Ramos (cell line): ENCODE data around the gene NHERF2.

Experiments
- in situ Hi-C: fragments of 300-500 bp; cut with MboI; formaldehyde crosslinking; loops from one replicate; pipeline ENCODE4 v1.14.3; 2022; ENCODE audit warnings: low sequenced_read_pairs; ENCODE audit not compliant: unreplicated experiment

NHERF2 gene

DNA sequence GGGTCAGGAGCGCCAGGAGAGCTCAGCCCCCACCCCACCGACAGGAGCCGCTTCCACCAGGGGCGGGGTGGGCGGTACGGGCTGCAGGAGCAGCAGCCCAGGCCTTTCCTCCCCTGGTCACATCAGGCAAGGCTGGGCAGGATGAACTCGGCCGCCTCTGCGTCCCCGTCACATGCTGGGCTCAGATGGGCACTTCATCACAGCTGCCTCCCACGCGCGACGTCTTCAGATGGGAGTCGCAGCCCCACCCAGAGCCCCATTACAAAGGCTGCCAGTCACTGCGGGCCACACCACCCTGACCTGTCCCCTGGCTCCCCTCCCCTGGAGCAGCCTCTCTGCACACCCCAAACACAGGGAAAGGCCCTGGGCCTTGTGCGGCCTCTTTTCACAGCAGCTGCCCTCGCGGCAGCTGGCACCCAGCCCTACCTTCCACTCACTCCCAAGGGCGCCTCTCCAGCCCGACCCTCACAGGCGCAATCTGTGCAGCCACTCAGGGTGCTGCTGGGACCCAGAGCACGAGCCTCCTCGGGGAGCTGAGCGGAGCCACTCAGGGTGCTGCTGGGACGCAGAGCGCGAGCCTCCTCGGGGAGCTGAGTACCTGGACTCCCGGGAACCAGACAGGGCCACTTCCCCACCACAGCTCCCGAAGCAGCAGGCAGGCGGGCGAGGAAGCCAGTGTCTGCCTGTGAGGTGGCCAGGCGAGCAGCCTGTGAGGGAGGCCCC lies 21.7 kb upstream of the NHERF2 start:
- in situ Hi-C loops: loop anchor here (25.0 kb wide), 1 partner anchor 507 kb away; the partner anchor contains the start of genes AMDHD2 and ATP6V0C

DNA sequence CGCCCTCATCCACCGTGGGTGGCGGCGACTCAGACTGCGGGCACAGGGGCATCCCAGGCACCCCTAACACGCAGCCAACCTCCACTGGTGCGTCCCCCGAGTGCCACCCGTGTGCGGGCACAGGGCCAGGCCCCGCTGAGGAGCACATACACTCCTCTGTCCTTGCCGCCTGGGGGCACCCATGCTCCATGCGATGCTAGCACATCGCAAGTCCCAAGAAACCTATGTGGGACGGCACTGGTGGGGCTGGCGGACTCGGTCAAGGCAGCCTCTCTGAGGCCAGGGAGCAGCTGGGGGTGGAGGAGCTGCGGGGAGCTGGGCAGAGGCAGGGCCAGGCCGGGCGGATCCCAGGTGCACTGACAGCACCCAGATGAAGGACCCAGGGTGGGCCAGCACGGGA lies 21.1 kb upstream of the NHERF2 start:
- in situ Hi-C loops: loop anchor here (25.0 kb wide), 1 partner anchor 507 kb away; the partner anchor contains the start of genes AMDHD2 and ATP6V0C

DNA sequence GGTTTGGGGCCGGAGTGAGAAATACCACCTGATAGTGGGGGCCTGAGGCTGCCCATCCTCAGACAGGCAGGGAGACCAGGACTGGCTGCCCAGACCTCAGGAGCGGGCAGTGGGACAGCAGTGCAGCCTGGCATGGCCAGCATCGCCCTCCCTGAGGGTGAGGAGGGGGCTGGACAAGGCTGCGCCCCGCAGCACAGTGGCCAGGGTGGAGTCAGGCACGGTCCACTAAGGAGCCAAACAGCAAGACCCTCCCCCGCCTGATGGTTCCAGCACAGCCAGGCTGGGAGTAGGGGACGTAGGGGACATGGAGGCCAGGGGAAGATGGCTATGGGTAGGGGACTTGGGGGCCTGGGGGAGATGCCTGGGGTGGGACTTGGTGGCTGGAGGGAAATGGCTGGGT lies 20.4 kb upstream of the NHERF2 start:
- in situ Hi-C loops: loop anchor here (25.0 kb wide), 1 partner anchor 506 kb away; the partner anchor contains the start of genes AMDHD2 and ATP6V0C

DNA sequence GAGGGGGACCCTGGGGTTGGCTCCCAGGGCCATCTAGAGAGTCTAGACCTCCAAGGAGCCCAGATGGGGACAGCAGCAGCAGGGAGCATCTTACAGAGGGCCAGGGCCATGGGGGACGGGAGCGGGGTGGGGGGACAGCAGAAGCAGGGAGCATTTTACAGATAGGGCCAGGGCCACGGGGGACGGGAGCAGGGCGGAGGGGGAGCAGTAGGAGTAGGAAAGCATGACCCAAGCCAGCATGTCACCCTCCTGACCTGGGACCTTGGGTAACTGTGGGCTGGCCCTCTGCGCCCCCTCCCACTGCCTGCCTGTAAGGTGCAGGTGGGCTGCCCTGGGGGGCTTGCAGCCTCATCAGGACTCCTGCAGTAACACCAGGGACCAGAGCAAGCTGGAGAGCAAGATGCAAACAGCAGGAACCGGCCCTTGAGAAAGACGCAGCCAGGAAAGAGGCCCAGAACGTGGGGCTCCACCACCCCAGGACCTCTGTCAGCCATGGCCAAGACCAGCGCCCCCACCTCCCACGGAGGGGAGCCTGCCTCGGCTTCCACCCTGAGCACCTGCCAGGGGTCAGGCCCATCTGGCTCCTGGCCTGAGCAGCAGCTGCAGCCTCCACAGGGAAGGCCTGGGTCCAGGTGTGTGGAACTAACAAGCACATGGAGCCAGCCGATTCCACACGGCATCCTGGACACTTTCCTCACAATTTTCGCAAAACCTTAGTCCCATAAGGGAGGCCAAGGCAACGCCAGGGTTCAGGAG lies 19.4 kb upstream of the NHERF2 start:
- in situ Hi-C loops: loop anchor here (25.0 kb wide), 1 partner anchor 505 kb away; the partner anchor contains the start of genes AMDHD2 and ATP6V0C

DNA sequence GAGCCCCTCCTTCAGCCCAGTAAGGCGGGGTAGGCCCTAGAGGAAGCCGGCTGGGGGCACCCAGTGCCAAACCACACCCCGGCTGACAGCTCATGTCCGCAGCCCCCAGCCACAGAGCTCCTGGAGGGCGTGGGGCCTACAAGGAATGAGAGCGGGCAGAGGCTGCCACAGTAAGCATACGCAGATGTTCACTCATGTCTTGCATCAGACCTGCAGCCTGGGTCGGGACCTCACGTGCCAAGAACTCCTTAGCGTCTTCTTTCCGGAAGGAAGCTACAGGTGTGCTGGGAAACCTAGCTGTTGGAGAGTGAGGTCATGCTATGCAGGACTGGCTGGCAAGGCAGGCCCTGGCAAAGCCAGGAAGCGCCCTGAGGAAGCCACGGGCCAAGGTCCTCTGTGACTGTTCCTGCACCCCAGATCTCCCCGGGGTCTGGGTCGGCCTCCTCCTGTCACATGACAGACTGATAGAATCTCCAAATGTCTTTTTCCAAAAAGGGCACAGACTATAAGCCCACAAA lies 18.6 kb upstream of the NHERF2 start:
- in situ Hi-C loops: loop anchor here (25.0 kb wide), 1 partner anchor 504 kb away; the partner anchor contains the start of genes AMDHD2 and ATP6V0C

DNA sequence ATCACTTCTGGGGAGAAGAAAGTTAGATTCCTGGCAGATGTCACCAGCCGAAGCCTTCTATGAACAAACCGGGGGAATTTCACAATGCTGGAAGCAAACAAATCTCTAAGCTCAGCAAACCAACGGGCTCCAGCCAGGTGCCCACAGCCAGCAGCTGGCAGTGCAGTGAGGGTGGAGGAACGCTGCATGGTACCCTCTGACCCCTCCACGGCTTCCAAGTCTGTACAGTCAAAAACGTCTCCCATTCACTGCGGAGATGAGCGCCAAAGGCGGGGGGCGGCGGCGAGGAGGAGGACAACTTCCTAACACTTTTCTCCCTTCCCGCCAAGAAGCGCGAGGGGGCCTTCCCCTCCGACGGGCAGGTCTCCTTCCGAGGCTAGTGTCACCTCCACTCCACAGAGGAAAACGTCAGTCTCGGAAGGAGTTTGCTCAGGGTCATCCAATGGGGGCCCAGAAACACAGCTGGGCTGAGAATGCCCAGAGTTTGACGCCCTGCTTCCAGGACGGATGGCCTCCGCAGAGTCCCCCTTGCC lies 18.0 kb upstream of the NHERF2 start:
- in situ Hi-C loops: loop anchor here (25.0 kb wide), 1 partner anchor 504 kb away; the partner anchor contains the start of genes AMDHD2 and ATP6V0C

DNA sequence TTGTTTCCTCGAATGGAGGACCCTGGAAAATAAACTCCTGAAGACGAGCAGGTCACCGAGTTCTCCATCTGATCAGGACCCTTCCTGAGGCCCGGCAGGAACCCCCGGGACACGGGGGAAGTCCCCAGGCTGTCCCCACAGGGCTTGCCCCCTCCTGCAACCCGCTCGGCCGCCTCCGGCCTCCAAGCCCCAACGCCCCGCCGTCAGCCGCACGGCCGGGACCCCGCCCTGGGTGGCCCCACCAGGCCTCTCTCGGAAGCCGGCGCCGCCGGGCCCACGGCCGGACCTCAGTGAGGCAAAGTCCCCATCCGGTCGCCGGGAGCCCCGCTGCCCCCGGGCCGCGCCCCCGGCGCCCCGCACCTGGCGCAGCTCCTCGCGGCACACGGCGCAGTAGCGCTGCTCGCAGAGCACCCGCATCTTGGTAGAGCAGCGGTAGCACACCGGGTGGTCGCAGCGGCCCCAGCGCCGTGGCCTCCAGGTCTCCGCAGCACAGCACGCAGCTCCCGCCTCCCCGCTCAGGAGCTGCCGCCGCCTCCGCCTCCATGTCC lies 17.5 kb upstream of the NHERF2 start:
- in situ Hi-C loops: loop anchor here (25.0 kb wide), 1 partner anchor 503 kb away; the partner anchor contains the start of genes AMDHD2 and ATP6V0C

DNA sequence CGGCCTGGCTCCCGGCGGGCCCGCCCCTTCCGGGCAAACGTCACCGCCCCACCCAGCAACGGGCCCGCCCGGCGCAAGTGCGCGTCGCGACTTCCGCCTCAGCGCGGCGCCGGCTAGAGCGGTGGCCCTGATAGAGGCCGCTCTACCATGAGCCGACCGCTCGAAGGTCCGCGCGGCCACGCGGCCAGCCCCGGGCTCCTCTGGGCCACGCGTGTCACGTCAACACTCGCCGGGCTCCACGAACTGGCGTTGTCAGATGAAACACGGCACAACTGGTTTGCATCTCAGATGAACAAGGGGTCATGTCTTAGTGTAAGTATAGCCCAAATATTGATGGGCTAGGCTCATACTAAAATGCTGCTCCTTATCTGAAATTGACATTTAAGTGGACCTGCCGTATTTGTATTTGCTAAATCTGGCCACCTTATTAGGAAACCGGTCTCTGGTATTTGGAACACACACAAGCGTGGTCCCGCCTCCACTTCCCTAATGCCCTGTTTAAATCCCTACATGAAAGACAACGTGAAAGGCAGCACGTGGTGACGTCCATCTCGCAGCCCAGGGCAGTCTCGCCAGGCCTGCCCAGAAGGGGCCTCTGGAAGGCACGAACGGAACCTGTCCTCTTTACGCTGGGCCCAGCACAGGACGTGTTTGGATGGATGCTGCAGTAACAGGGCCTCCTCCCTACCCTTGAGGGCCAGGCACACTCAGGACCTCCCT lies 16.8 kb upstream of the NHERF2 start, which contains the start of gene ZNF598:
TSS of gene ZNF598 (minus strand) at position 31 of the 720 bp plus-strand sequence.
- in situ Hi-C loops: loop anchor here (25.0 kb wide), 1 partner anchor 502 kb away; the partner anchor contains the start of genes AMDHD2 and ATP6V0C

DNA sequence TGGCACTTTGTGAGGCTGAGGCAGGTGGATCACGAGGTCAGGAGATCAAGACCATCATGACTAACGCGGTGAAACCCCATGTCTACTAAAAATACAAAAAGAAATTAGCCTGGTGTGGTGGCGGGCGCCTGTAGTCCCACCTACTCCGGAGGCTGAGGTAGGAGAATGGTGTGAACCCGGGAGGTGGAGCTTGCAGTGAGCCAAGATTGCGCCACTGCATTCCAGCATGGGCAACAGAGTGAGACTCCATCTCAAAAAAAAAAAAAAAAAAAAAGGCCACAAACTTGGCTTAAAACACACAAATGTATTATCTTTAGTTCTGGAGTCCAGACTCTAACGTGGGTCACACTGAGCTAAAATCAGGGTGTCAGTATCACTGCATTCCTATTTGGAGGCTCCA lies 15.0 kb upstream of the NHERF2 start:
- in situ Hi-C loops: loop anchor here (25.0 kb wide), 1 partner anchor 501 kb away; the partner anchor contains the start of genes AMDHD2 and ATP6V0C

DNA sequence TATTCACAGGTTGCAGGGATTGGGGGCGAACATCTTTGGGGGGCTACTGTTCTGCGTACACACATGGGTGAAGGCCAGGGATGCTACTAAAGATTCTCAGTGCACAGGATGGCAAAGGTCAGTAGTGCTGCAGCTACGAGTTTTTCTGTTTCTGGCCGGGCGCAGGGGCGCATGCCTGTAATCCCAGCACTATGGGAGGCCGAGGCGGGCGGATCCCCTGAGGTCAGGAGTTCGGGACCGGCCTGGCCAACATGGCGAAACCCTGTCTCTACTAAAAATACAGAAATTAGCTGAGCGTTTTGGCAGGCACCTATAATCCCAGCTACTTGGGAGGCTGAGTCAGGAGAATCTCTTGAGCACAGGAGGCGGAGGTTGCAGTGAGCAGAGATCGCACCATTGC lies 13.2 kb upstream of the NHERF2 start:
- in situ Hi-C loops: loop anchor here (25.0 kb wide), 1 partner anchor 499 kb away; the partner anchor contains the start of genes AMDHD2 and ATP6V0C

DNA sequence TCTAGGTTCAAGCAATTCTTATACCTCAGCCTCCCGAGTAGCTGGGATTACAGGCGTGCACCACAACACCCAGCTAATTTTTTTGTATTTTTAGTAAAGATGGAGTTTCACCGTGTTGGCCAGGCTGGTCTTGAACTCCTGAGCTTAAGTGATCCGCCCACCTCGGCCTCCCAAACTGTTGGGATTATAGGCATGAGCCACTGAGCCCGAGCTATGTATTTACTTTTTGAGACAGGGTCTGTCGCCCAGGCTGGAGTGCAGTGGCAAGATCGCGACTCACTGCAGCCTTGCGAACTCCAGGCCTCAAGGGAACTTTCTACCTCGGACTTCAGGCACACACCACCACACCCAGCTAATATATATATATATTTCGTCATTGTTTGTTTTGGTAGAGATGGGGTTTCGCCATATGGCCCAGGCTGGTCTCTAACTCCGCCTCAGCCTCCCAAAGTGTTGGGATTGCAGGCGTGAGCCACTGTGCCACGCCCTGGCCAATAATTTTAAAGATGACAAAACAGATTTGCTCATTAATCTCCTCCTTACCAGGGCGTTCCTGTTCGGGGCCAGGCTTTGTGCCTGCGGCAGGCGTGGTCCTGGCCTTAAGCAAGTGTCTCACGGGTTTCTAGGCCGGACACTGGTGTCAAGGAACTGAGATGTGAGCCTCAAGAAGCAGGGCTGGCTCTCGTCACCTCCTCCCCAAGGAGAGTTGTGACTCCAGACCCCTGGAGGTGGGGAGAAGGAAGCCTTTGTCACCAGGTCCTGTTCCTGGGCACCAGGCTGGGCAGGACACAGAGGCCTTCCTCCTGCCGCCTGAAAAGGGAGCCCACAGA lies 11.4 kb upstream of the NHERF2 start:
- in situ Hi-C loops: loop anchor here (25.0 kb wide), 1 partner anchor 497 kb away; the partner anchor contains the start of genes AMDHD2 and ATP6V0C

DNA sequence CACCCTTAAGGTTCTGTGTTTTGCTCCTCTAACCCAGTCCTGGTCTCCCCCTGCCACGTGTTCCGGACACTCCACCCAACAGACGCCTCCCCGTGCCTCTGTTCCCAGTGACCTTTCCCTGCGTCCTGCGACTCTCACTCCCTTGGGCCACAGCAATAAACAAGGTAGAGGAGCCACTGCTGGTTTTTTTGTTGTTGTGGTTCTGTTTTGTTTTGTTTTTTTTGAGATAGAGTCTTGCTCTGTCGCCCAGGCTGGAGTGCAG lies 10.8 kb upstream of the NHERF2 start:
- in situ Hi-C loops: loop anchor here (25.0 kb wide), 1 partner anchor 496 kb away; the partner anchor contains the start of genes AMDHD2 and ATP6V0C

DNA sequence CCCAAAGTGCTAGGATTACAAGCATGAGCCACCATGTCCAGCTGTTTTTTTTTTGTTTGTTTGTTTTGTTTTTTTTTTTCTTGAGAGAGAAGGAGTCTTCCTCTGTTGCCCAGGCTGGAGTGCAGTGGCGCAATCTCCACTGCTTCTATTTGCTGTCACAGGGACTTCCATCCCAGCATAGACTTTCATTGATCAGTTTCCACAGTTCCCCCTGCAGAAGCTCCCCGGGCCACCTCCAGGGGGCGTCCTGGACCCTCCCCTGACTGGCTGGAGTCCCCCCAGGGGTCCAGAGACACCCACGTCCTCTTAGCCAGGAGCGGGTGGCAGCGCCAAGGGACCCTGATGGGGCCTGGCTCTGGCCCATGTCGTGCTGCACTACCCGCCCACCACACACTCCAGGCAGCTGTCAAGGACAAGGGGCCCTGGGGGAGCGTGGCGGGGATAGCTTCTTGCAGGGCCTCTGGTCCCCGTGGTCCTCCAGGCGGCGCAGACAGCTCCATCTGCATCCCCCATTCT lies 10.2 kb upstream of the NHERF2 start:
- in situ Hi-C loops: loop anchor here (25.0 kb wide), 1 partner anchor 496 kb away; the partner anchor contains the start of genes AMDHD2 and ATP6V0C

DNA sequence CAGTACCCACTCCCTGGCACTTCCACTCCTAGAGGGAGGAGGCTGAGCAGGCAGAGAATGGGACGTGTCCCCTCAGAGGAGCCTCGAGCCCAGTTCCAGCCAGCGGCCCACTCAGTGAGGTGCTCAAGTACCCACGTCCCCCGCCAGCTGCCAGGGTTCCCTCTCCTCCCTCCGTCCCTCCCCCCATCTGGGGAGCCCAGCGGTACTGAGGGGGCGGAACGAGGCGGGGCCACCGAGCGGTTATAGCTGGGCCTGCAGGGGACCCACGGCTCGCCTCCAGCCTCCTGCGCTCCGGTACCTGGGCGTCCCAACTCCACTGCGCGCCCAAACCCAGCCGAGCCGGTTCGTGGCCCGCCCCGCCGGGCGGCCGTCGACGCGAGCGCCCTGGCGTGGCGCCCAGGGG lies 7.2 kb upstream of the NHERF2 start, which contains the start of gene NPW:
TSS of gene NPW (plus strand) at position 268 of the 403 bp plus-strand sequence.
- in situ Hi-C loops: loop anchor here (25.0 kb wide), 1 partner anchor 493 kb away; the partner anchor contains the start of genes AMDHD2 and ATP6V0C

DNA sequence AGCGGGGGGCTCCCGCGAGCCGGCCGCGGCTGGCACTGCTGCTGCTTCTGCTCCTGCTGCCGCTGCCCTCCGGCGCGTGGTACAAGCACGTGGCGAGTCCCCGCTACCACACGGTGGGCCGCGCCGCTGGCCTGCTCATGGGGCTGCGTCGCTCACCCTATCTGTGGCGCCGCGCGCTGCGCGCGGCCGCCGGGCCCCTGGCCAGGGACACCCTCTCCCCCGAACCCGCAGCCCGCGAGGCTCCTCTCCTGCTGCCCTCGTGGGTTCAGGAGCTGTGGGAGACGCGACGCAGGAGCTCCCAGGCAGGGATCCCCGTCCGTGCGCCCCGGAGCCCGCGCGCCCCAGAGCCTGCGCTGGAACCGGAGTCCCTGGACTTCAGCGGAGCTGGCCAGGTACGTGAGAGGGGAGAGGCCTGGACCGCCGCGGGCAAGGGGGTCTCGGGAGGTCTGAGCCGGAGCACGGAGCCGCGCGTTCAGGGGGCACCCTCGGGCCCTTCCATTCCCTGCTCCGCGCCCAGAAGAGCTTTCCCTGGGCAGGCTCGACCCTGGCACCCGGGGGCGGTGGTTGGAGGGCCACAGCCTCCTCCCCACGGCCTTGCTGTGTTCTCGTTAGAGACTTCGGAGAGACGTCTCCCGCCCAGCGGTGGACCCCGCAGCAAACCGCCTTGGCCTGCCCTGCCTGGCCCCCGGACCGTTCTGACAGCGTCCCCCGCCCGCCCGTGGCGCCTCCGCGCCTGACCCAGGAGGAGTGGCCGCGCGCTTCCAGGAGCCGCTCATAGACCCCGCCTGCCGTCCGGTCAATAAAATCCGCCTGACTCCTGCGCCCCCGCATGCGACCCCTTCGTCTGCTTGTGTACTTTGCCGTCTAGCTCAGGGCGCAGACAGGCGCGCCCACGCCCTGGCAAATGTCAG lies 6.5 kb upstream of the NHERF2 start:
- in situ Hi-C loops: loop anchor here (5.0 to 25.0 kb wide), 2 partner anchors 127 to 492 kb away; partner anchors contain the start of genes AMDHD2, ATP6V0C and RAB26

DNA sequence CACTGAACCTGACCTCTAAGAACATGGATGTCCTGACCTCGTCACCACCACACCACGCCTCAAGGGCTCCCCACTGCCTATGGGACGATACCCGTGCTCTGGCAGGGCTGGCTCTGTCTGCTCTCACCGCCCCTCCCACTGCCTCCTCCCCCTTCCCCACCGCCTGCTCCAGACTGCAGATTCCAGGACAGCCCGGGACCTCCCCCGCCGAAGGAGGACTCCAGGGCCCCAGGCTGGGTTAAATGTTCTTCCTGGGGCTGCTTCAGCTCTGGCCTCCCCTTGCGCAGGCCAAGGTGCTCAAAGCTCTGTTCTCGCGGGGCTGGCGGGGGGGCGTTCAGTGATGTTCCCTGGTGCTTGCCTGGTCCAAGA lies 4.0 kb upstream of the NHERF2 start:
- in situ Hi-C loops: loop anchor here (5.0 to 25.0 kb wide), 2 partner anchors 125 to 490 kb away; partner anchors contain the start of genes AMDHD2, ATP6V0C and RAB26
